A673 (cell line): ENCODE results near the gene FERMT3.

Experiments used
- EZH2 ChIP-seq: fragments of 200-600 bp; sonication (generic); IDR thresholded peaks from 2 replicates; pipeline ENCODE4 v1.6.1; 2017; ENCODE audit warnings: borderline replicate concordance, low read depth, mild to moderate bottlenecking, mixed read lengths, antibody characterized with exemption, low read length; ENCODE audit not compliant: poor library complexity, severe bottlenecking
- TF ChIP-seq, protein P1 (sequence below): fragments of 300-800, 200-600 bp; sonication (generic); conservative IDR thresholded peaks from 2 replicates; pipeline ENCODE4 v1.5.1; 2017; ENCODE audit warnings: low read depth, mild to moderate bottlenecking, antibody characterized with exemption, low read length, moderate library complexity, mixed read lengths

DNA sequence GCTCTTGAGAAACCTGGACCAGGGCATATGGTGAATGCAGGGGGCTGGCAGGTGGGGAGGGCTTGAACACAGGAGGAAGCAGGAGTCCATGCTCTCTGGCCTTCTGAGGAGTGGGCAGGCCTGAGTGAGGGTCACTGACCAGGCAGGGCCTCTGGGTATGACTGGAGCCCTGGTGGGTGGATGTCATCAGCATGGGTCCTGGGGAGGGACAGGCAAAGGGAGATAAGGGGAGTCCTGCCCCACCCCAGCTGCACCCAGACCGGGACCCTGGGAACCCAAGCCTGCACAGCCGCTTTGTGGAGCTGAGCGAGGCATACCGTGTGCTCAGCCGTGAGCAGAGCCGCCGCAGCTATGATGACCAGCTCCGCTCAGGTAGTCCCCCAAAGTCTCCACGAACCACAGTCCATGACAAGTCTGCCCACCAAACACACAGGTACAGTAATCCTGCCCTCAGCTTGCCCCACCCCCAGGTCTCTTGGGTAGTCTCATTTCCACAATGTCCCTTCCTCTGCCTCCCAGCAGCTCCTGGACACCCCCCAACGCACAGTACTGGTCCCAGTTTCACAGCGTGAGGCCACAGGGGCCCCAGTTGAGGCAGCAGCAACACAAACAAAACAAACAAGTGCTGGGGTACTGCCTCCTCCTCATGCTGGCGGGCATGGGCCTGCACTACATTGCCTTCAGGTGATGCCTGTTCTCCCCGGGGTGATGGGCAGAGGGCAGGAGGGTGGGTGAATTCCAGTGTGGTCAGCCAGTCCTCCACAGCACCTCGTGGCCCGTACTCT lies 25.9 kb downstream of the FERMT3 start:
- TF ChIP-seq, protein P1, sequence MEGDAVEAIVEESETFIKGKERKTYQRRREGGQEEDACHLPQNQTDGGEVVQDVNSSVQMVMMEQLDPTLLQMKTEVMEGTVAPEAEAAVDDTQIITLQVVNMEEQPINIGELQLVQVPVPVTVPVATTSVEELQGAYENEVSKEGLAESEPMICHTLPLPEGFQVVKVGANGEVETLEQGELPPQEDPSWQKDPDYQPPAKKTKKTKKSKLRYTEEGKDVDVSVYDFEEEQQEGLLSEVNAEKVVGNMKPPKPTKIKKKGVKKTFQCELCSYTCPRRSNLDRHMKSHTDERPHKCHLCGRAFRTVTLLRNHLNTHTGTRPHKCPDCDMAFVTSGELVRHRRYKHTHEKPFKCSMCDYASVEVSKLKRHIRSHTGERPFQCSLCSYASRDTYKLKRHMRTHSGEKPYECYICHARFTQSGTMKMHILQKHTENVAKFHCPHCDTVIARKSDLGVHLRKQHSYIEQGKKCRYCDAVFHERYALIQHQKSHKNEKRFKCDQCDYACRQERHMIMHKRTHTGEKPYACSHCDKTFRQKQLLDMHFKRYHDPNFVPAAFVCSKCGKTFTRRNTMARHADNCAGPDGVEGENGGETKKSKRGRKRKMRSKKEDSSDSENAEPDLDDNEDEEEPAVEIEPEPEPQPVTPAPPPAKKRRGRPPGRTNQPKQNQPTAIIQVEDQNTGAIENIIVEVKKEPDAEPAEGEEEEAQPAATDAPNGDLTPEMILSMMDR: no peak
- TF ChIP-seq EZH2: no peak
